Thyroid gland (tissue), 4 donors: ENCODE data around the gene COL24A1.

Source experiments
- POLR2A ChIP-seq, 2 donors: fragments of 450-650 bp; IDR thresholded peaks; one replicate each; pipeline ENCODE4 v1.6.1; 2017; ENCODE audit warnings: antibody characterized with exemption in 2 of 2, mild to moderate bottlenecking in 2 of 2, moderate library complexity in 1 of 2
- TF ChIP-seq, protein P1 (sequence below), 6 experiments: fragments of 200-600 bp in 3 of 6; fragments of 450-650 bp in 3 of 6; sonication (generic) in 3 of 6; IDR thresholded peaks; one replicate each; pipeline ENCODE4 v1.5.1; 2016 to 2019; ENCODE audit warnings: antibody characterized with exemption in 6 of 6, mild to moderate bottlenecking in 2 of 6, inconsistent platforms in 1 of 6, moderate library complexity in 1 of 6

GRCh38 chr1:85824066-85824840 lies 332.3 kb downstream of the COL24A1 start:
- TF ChIP-seq, protein P1, sequence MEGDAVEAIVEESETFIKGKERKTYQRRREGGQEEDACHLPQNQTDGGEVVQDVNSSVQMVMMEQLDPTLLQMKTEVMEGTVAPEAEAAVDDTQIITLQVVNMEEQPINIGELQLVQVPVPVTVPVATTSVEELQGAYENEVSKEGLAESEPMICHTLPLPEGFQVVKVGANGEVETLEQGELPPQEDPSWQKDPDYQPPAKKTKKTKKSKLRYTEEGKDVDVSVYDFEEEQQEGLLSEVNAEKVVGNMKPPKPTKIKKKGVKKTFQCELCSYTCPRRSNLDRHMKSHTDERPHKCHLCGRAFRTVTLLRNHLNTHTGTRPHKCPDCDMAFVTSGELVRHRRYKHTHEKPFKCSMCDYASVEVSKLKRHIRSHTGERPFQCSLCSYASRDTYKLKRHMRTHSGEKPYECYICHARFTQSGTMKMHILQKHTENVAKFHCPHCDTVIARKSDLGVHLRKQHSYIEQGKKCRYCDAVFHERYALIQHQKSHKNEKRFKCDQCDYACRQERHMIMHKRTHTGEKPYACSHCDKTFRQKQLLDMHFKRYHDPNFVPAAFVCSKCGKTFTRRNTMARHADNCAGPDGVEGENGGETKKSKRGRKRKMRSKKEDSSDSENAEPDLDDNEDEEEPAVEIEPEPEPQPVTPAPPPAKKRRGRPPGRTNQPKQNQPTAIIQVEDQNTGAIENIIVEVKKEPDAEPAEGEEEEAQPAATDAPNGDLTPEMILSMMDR (IDR thresholded peaks at IDR 0.05): no peak
- no peak for TF ChIP-seq POLR2A (IDR thresholded peaks at IDR 0.05)
